Endothelial cell of umbilical vein (primary cell): ENCODE measurements around the gene DHRS4.

Source experiments
- EZH2 ChIP-seq: IDR thresholded peaks from 2 replicates; pipeline ENCODE4 v1.6.1; 2012; ENCODE audit warnings: borderline replicate concordance, low read depth, mild to moderate bottlenecking, moderate library complexity, low read length, inconsistent platforms; ENCODE audit not compliant: severe bottlenecking
- POLR2A ChIP-seq: IDR thresholded peaks from 2 replicates; pipeline ENCODE4 v1.6.1; 2012; ENCODE audit warnings: low read depth, mild to moderate bottlenecking, control low read depth, low read length
- TF ChIP-seq, protein P1 (sequence below), 2 donors: IDR thresholded peaks; 1 replicate in 1 of 2; 2 replicates in 1 of 2; pipeline ENCODE4 v1.5.1; 2011; ENCODE audit warnings: low read length in 2 of 2, mild to moderate bottlenecking in 2 of 2, moderate library complexity in 2 of 2, control low read depth in 1 of 2, inconsistent platforms in 1 of 2, low read depth in 1 of 2; ENCODE audit not compliant: insufficient read depth in 1 of 2; ENCODE audit errors: extremely low read depth in 1 of 2

DNA sequence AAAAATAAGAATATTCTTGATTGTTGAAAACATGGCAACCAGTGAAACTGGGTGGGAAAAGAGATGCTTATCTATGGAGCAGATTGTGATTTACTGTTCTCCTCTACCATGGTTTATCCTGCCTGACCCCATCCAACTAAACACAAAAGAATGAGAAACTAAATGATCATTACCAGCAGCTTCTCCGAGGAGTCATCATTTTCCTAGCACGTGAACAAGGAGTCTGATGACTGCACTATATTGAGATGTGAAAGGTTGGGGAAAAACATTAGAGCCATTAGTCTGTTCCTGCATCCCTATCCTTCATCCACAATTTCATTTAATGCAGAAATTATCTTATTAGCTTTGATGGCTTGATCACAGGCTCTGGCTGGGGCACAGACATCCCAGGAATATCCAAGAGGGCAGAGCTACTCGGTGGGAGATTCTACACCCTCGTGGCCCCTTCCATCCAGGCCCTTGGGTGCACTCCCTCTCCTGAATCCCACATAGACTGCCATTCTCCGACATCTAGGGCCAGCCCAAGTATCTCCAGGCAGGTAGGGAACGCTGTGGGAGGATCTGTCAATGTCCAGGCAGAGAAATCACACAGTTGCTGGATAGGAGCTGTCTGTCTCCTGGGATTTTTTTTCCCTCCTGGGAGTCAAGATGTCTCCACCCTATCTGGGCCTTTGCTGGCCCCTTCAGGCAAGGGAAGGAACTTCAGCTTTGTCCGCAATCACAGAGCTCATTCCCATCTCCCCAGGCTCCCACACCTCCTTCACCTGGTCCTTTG, 43.3 kb upstream of the DHRS4 start:
- TF ChIP-seq, protein P1, sequence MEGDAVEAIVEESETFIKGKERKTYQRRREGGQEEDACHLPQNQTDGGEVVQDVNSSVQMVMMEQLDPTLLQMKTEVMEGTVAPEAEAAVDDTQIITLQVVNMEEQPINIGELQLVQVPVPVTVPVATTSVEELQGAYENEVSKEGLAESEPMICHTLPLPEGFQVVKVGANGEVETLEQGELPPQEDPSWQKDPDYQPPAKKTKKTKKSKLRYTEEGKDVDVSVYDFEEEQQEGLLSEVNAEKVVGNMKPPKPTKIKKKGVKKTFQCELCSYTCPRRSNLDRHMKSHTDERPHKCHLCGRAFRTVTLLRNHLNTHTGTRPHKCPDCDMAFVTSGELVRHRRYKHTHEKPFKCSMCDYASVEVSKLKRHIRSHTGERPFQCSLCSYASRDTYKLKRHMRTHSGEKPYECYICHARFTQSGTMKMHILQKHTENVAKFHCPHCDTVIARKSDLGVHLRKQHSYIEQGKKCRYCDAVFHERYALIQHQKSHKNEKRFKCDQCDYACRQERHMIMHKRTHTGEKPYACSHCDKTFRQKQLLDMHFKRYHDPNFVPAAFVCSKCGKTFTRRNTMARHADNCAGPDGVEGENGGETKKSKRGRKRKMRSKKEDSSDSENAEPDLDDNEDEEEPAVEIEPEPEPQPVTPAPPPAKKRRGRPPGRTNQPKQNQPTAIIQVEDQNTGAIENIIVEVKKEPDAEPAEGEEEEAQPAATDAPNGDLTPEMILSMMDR (IDR thresholded peaks at IDR 0.05; ENCODE audit: extremely low read depth in 1 of 2, insufficient read depth in 1 of 2, low read depth in 1 of 2, low read length in 2 of 2) = peak; percentile 66 to 84
- TF ChIP-seq POLR2A (no peak), EZH2 (no peak)
